GM12874 (cell line): Measurements from ENCODE around the gene GNB4.

ENCODE experiments used
- TF ChIP-seq, protein P1 (sequence below): IDR thresholded peaks from 2 replicates; pipeline ENCODE4 v1.5.1; 2011; ENCODE audit warnings: low read depth, mild to moderate bottlenecking, control low read depth, low read length, moderate library complexity; ENCODE audit not compliant: insufficient read depth

The GNB4 gene

DNA sequence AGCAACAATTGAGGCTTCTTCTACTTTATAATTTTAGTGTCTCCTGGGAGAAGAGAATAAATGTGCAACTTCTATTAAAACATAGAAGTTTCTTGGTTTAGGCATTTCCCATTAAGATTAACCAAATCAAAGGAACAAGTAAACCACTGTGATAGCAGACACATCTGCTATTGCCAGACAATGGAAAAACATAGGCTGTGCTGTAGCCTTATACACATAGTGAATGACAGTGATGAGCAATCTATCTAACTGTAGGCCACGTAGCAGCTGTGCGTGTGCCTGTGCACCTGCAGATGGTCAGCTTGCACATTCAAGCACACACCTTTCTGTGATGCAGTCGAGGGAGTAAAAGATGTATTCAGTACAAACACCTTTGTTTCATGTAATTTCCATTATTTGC lies 32.7 kb downstream of the GNB4 start:
- TF ChIP-seq, protein P1, sequence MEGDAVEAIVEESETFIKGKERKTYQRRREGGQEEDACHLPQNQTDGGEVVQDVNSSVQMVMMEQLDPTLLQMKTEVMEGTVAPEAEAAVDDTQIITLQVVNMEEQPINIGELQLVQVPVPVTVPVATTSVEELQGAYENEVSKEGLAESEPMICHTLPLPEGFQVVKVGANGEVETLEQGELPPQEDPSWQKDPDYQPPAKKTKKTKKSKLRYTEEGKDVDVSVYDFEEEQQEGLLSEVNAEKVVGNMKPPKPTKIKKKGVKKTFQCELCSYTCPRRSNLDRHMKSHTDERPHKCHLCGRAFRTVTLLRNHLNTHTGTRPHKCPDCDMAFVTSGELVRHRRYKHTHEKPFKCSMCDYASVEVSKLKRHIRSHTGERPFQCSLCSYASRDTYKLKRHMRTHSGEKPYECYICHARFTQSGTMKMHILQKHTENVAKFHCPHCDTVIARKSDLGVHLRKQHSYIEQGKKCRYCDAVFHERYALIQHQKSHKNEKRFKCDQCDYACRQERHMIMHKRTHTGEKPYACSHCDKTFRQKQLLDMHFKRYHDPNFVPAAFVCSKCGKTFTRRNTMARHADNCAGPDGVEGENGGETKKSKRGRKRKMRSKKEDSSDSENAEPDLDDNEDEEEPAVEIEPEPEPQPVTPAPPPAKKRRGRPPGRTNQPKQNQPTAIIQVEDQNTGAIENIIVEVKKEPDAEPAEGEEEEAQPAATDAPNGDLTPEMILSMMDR = no peak

DNA sequence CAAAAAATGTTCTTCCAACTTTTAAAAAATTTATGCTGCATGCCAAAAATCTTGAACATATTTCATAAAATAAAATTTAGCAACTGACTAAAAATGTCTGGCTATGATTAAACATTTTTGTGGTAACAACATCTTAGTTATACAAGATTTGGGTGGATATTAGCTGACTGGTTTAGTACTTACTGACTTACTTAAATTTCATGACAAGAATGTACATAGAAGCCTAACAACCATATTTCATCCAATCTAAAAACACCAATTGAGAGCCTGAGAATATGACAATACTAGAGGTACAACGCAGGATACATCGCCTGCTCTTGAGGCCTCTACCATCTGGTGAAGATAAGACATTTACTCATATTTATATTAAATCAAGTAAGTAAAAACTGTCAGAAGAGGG lies 34.6 kb downstream of the GNB4 start:
- TF ChIP-seq, protein P1 = no peak

DNA sequence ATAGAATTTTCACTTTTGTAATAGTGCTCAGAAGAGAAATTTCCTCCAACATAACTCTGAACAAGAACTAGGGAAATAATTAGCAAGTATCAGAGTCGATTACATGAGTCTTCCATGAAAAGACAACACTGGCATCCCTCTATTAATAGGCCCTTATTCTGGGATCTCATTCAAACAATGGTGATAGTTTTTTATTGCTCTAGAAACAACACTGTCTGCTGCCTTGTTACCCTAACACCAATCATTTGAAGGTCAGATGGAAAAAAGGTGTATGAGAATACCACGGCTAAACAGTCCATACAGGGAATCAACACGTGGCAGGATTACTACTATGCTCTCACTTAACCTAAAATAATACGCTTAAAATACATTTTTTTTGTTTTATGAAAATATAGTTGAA lies 35.9 kb downstream of the GNB4 start:
- TF ChIP-seq, protein P1 = no peak

DNA sequence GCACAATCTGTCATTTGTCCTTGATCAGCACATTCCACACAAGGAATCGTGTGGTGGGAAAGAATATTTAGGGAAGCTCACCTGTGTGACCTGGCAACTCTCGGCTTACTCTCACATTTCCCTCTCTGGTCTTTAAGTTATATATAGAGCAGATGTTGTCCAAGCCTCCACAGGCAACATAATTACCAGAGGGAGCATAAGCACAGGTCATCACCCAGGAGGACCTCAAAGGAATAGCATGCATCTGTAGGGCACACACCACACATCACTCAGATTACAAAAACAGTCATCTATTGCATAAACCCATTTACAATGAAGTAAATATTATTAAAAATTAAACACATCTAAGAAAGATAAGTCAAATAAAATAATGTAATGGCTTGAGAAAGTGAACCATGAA lies 36.5 kb downstream of the GNB4 start:
- TF ChIP-seq, protein P1 = no peak

DNA sequence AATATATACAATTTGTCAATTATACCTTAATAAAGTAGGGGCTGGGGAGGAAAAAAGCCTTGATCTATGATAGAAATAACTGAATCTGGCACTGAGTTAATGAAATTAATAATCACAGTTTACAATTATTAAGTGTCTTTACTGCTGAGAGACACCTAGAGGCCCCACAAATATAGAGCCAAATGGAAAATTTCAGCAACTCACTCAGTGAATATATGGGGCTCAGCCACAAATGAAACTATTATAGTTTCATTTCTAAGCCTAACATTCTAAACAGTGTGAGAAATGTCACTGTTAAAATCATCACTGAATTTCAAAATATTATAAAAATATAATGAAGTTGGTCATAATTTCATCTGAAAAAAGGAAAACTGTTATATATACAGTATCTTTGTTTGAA lies 40.3 kb downstream of the GNB4 start:
- TF ChIP-seq, protein P1 = no peak

DNA sequence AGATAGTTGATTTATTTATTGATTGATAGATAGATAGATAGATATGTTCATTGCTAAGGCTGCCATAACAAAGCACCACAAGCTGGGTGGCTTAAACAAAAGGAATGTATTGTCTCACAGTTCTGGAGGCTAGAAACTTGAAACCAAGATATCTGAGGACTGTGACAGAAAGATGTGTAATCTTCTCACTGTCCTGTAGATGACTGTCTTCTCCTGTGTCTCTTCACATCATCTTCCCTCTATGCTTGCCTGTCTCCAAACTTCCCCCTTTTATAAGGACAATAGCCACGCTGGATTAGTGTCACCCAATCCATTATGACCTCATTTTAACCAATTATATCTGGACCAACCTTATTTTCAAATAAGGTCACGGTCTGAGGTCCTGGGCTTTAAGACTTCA lies 40.9 kb downstream of the GNB4 start:
- TF ChIP-seq, protein P1 = 0 out of 2 replicates have a peak, but pooled peaks have one; percentile 23

DNA sequence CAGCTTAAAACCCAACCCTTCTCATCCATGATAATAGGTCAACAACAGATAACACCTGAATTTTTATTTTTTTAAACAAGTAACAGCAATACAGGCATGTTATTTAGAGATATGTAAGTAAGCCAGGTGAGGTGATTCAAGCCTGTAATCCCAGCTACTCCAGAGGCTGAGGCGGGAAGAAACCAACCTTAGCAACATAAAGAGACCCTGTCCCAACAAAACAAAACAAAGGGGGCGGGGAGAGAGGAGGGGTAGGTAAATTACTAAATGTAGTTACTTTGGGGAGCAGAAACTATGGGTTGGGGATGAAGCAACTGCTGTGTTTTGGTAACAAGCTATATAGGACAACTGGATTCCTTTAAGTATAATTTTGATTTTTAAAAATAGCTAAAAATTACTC lies 47.0 kb downstream of the GNB4 start:
- TF ChIP-seq, protein P1 = no peak

DNA sequence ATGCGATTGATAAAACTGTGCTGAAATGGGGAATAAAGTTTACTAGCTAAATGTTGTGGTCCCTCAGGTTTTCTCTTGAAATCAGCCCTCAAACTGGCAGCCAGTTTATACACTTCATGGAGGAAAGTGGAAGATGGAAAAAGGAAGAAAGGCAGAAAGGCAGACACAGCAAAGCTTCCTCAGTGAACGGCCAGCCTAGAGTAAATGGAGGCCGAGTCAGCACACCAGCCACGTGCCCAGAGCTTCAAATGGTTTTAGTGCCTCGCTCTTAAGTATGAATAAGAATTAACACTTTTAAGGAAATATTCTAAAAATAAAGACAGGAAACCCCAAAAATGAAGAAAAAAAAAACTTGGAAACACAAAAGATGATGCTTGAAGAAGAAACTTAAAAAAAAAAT lies 48.3 kb downstream of the GNB4 start:
- TF ChIP-seq, protein P1 = no peak
